Endothelial cell of umbilical vein (primary cell): Measurements from ENCODE around the gene ZMAT5. TPM values are rescaled to one million over a fixed set of nuclear protein-coding genes. Genes with fewer than 3 reads are reported as not detected.

Source experiments
- BruUV-seq: library from RNA; stranded (reverse); fragments of 400-500 nt; replicated peaks from 2 replicates; lab custom pipeline; 2021; lab: Mats Ljungman, UMichigan
- CTCF ChIA-PET: fragments of 300-600, 350-600 bp; sonication (Branson Sonifier 250); formaldehyde crosslinking; loops from one replicate; lab custom pipeline; 2021; ENCODE audit warnings: antibody characterized with exemption, inconsistent platforms; lab: Charles Lee
- POLR2A ChIA-PET: fragments of 300-600, 350-600 bp; sonication (Branson Sonifier 250); formaldehyde crosslinking; loops from one replicate; lab custom pipeline; 2021; ENCODE audit warnings: antibody characterized with exemption, inconsistent platforms; lab: Charles Lee
- DNase-seq: peaks from one replicate; pipeline ENCODE4 v3.0.0-alpha.2; 2011; ENCODE audit warnings: low read depth, low spot score
- FAIRE-seq: peaks from 2 replicates; lab custom pipeline; 2011; peaks lifted over from hg19 to GRCh38; lab: Jason Lieb, UNC
- H2AFZ ChIP-seq: 2 replicates; pipeline ENCODE4 v1.6.0; 2012; ENCODE audit warnings: low read depth, low read length, control low read depth, inconsistent platforms
- H3K27ac ChIP-seq: 2 replicates; pipeline ENCODE4 v1.5.1; 2011; ENCODE audit warnings: low read depth, mild to moderate bottlenecking, control low read depth, low read length, moderate library complexity; ENCODE audit not compliant: insufficient read depth
- H3K27me3 ChIP-seq, 2 experiments: 2 replicates each; pipeline versions ENCODE4 v1.6.0 to v1.6.1; 2011; ENCODE audit warnings: low read length in 2 of 2, mixed read lengths in 1 of 2; ENCODE audit not compliant: control insufficient read depth in 2 of 2, insufficient read depth in 2 of 2
- H3K36me3 ChIP-seq, 2 experiments: 2 replicates in 1 of 2; 3 replicates in 1 of 2; pipeline ENCODE4 v1.5.1; 2011; ENCODE audit warnings: low read length in 2 of 2, mild to moderate bottlenecking in 1 of 2, moderate library complexity in 1 of 2; ENCODE audit not compliant: control insufficient read depth in 2 of 2, insufficient read depth in 2 of 2; ENCODE audit errors: extremely low read depth in 1 of 2
- H3K4me1 ChIP-seq: 3 replicates; pipeline ENCODE4 v1.5.1; 2011; ENCODE audit warnings: mild to moderate bottlenecking, low read length; ENCODE audit not compliant: control insufficient read depth, insufficient read depth; ENCODE audit errors: extremely low read depth
- H3K4me2 ChIP-seq: 2 replicates; pipeline ENCODE4 v1.6.1; 2011; ENCODE audit warnings: low read length, control low read depth, mixed read lengths; ENCODE audit not compliant: insufficient read depth
- H3K4me3 ChIP-seq, 3 experiments: fragments of 200-600 bp in 1 of 3; sonication (generic), shearing (Covaris generic) in 1 of 3; replicated peaks in 1 of 3; 2 replicates each; pipeline ENCODE4 v1.5.1; 2011 to 2016; ENCODE audit warnings: control low read depth in 3 of 3, low read length in 3 of 3, mild to moderate bottlenecking in 2 of 3, inconsistent platforms in 1 of 3, low read depth in 1 of 3, moderate library complexity in 1 of 3; ENCODE audit not compliant: insufficient read depth in 1 of 3
- H3K79me2 ChIP-seq: 2 replicates; pipeline ENCODE4 v1.6.0; 2012; ENCODE audit warnings: low read length, inconsistent platforms; ENCODE audit not compliant: control insufficient read depth, insufficient read depth
- H3K9ac ChIP-seq: replicated peaks from 2 replicates; pipeline ENCODE3; 2011; ENCODE audit warnings: low read length, control low read depth; ENCODE audit not compliant: insufficient read depth; ENCODE audit errors: extremely low read depth
- H3K9me1 ChIP-seq: replicated peaks from 3 replicates; pipeline ENCODE4 v1.6.0; 2011; ENCODE audit warnings: mild to moderate bottlenecking, low read length; ENCODE audit not compliant: control insufficient read depth, insufficient read depth; ENCODE audit errors: extremely low read depth
- H3K9me3 ChIP-seq: replicated peaks from 2 replicates; pipeline ENCODE4 v1.5.1; 2012; ENCODE audit warnings: low read length, inconsistent platforms; ENCODE audit not compliant: control insufficient read depth, insufficient read depth
- H4K20me1 ChIP-seq: replicated peaks from 2 replicates; pipeline ENCODE3; 2011; ENCODE audit warnings: mild to moderate bottlenecking, low read length; ENCODE audit not compliant: control insufficient read depth, insufficient read depth; ENCODE audit errors: extremely low read depth
- EZH2 ChIP-seq: IDR thresholded peaks from 2 replicates; pipeline ENCODE4 v1.6.1; 2012; ENCODE audit warnings: borderline replicate concordance, low read depth, mild to moderate bottlenecking, moderate library complexity, low read length, inconsistent platforms; ENCODE audit not compliant: severe bottlenecking
- FOS ChIP-seq: IDR thresholded peaks from 2 replicates; pipeline ENCODE4 v1.6.1; 2011; ENCODE audit warnings: mild to moderate bottlenecking, low read length, moderate library complexity, borderline replicate concordance; ENCODE audit not compliant: insufficient read depth
- GATA2 ChIP-seq: IDR thresholded peaks from 2 replicates; pipeline ENCODE4 v1.7.0; 2011; ENCODE audit warnings: low read depth, mild to moderate bottlenecking, moderate library complexity, mixed read lengths, low read length; ENCODE audit not compliant: insufficient read length, insufficient read depth
- JUN ChIP-seq: IDR thresholded peaks from 2 replicates; pipeline ENCODE4 v1.6.1; 2011; ENCODE audit warnings: borderline replicate concordance, low read depth; ENCODE audit not compliant: insufficient read length, insufficient read depth
- MAX ChIP-seq: IDR thresholded peaks from 2 replicates; pipeline ENCODE4 v1.6.1; 2011; ENCODE audit not compliant: insufficient read depth, insufficient read length
- MYC ChIP-seq: IDR thresholded peaks from one replicate; pipeline ENCODE4 v1.6.1; 2011; ENCODE audit warnings: mild to moderate bottlenecking, low read depth, low read length
- POLR2A ChIP-seq: IDR thresholded peaks from 2 replicates; pipeline ENCODE4 v1.6.1; 2012; ENCODE audit warnings: low read depth, mild to moderate bottlenecking, control low read depth, low read length
- POLR2AphosphoS5 ChIP-seq: IDR thresholded peaks from 2 replicates; pipeline ENCODE4 v1.6.1; 2012; ENCODE audit warnings: low read depth, mild to moderate bottlenecking, control low read depth, low read length, moderate library complexity; ENCODE audit not compliant: insufficient read depth
- dilution Hi-C: fragments of 300-500 bp; cut with MboI; formaldehyde crosslinking; loops from one replicate; pipeline ENCODE4 v1.15.0; 2019; ENCODE audit warnings: low sequenced_read_pairs; ENCODE audit not compliant: extremely low pct_ligation_motif_present
- intact Hi-C: fragments of 100-400 bp; cut with micrococcal nuclease; formaldehyde crosslinking; loops from one replicate; pipeline ENCODE4 v1.10.0; 2022
- polyA plus RNA-seq, 4 experiments: library from polyadenylated mRNA; depleted of rRNA in 3 of 4; stranded (reverse) in 3 of 4; unstranded in 1 of 4; fragments of >200 nt; gene quantifications; 2 replicates each; pipeline versions ENCODE4 v1.2.1 to v1.2.3, GENCODE V29; 2011 to 2012; ENCODE audit warnings: missing spikeins in 1 of 4
- total RNA-seq: library from RNA; stranded (reverse); gene quantifications from 2 replicates; pipeline ENCODE4 v1.2.3, GENCODE V29; 2021

The ZMAT5 gene
- total and polyA plus RNA-seq, 2 donors (not counting 3 experiments of a cell fraction or from before 2014, with no cell fraction given): 24.9 to 43.6 TPM

GRCh38 chr22:29691636-29692326 is 75.0 kb downstream of the ZMAT5 start:
- Histone ChIP-seq H3K27me3 (no peaks in the 10 kb centered on the region), H3K79me2 (no peaks in the 10 kb centered on the region), H3K36me3 (peaks cover 5 to 27% of the 10 kb centered on the region in 2 experiments), H3K9ac (no peak overlapping the region), H3K27ac (no peak overlapping the region), H3K4me1 (no peaks in the 10 kb centered on the region), H2AFZ (no peak overlapping the region), H3K4me3 (no peak overlapping the region), H3K4me2 (no peak overlapping the region), H3K9me3 (no peaks in the 10 kb centered on the region), H3K9me1 (no peaks in the 10 kb centered on the region), H4K20me1 (no peaks in the 10 kb centered on the region)
- intact Hi-C loops: no loop called here
- DNase-seq: no peak
- dilution Hi-C loops: no loop called here
- BruUV-seq: no TSS peak
- FAIRE-seq: no peak
- ChIA-PET CTCF (interaction anchor here (0.8 to 7.0 kb wide), 4 partner anchors 12 to 397 kb away, joined by 3 to 92 read pairs (median 12); no protein-coding TSS in a partner anchor), POLR2A (no interaction called here)
- TF ChIP-seq JUN: no peak
- no peak for TF ChIP-seq POLR2A
- no peak for TF ChIP-seq MAX
- no peak for TF ChIP-seq FOS

- ChIA-PET POLR2A (no interaction called here), CTCF (interaction anchor here (0.6 to 7.0 kb wide), 48 partner anchors 7 to 563 kb away, joined by 3 to 92 read pairs (median 4); partner anchors contain the start of gene ZMAT5)
- Histone ChIP-seq H3K27ac (no peak overlapping the region), H3K9me3 (no peaks in the 10 kb centered on the region), H3K4me2 (no peak overlapping the region), H3K4me3 (no peak overlapping the region), H3K79me2 (no peaks in the 10 kb centered on the region), H3K27me3 (no peaks in the 10 kb centered on the region), H3K36me3 (peaks cover 5 to 23% of the 10 kb centered on the region in 2 experiments), H3K4me1 (no peaks in the 10 kb centered on the region), H3K9ac (no peak overlapping the region), H3K9me1 (no peaks in the 10 kb centered on the region), H2AFZ (no peak overlapping the region), H4K20me1 (no peaks in the 10 kb centered on the region)
- FAIRE-seq (no peak), DNase-seq (no peak)
- no TSS peak for BruUV-seq
- no peak for TF ChIP-seq POLR2AphosphoS5
- TF ChIP-seq MYC: no peak
- no peak for TF ChIP-seq GATA2
- no peak for TF ChIP-seq JUN
- TF ChIP-seq EZH2: no peak
- TF ChIP-seq POLR2A: no peak
- no peak for TF ChIP-seq MAX
- no peak for TF ChIP-seq FOS
- dilution Hi-C loops: no loop called here
- intact Hi-C loops: loop anchor here (1.0 kb wide), 1 partner anchor 315 kb away; no protein-coding TSS in a partner anchor
These were observed 76.3 kb downstream of the ZMAT5 start for GRCh38 chr22:29690476-29690875.
